Measurements from ENCODE around the gene MGLL. TPM values are rescaled to one million over a fixed set of nuclear protein-coding genes. Genes with fewer than 3 reads are reported as not detected.

The MGLL gene
- total RNA-seq, 2 experiments from 2014 or later: 0.28 to 0.38 TPM

DNA sequence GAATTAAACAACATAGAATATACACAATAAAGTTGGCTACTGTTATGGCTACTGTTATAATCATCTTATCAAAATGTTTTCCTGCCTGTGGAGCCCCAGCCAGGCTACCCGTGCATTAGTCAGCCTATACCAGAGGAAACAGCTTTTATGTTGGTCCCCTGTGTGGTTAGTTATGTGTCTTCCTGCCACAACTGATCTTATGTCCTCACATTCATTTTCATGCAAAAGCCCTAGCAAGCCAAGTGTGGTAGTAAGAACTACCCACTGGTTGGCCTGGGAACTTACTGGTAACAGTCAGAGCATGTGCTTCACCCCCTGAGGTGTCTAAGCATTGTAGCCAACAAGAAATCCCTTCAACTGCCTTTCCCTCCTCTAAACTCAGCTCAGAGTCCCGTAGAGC is 21.8 kb downstream of the MGLL start:
- CTCF ChIA-PET: no interaction called here
- Histone ChIP-seq H3K36me3 (ENCODE audit: insufficient read depth, low read length) (no peaks in the 10 kb centered on the region), H3K27me3 (ENCODE audit: control insufficient read depth in 1 of 2, insufficient read depth in 2 of 2, low read length in 2 of 2) (no peaks in the 10 kb centered on the region), H3K4me3 (ENCODE audit: low read length) (no peak overlapping the region), H3K9me3 (ENCODE audit: control insufficient read depth in 1 of 2, insufficient read depth in 1 of 2, low read length in 2 of 2) (no peaks in the 10 kb centered on the region), H3K4me1 (ENCODE audit: insufficient read depth, low read length) (peaks cover 4% of the 10 kb centered on the region), H3K27ac (ENCODE audit: low read depth in 1 of 2, low read length in 2 of 2) (no peak overlapping the region)
- intact Hi-C loops (cut with DNase I, micrococcal nuclease): no loop called here
- H3K27ac Mint-ChIP-seq: no peak overlapping the region
- DNase-seq: peak in 1 of 14 experiments; percentile 30
- no peak overlapping the region for H3K4me3 Mint-ChIP-seq
- peak; percentile 34 for ATAC-seq (ENCODE audit: poor library complexity)
- H3K4me1 Mint-ChIP-seq (ENCODE audit: low read depth): peaks cover 9% of the 10 kb centered on the region
- POLR2A ChIA-PET: no interaction called here
- H3K9me3 Mint-ChIP-seq: no peaks in the 10 kb centered on the region
- no peak for TF ChIP-seq CTCF (IDR thresholded peaks at IDR 0.05)
- peaks cover 6% of the 10 kb centered on the region for H3K27me3 Mint-ChIP-seq
- no peaks in the 10 kb centered on the region for H3K36me3 Mint-ChIP-seq (ENCODE audit: low read depth)

- Mint-ChIP-seq H3K4me3 (no peak overlapping the region), H3K27me3 (peaks cover 9% of the 10 kb centered on the region), H3K27ac (no peak overlapping the region), H3K36me3 (ENCODE audit: low read depth) (no peaks in the 10 kb centered on the region), H3K4me1 (ENCODE audit: low read depth) (peaks cover 9% of the 10 kb centered on the region), H3K9me3 (no peaks in the 10 kb centered on the region)
- Histone ChIP-seq H3K27ac (ENCODE audit: low read depth in 1 of 2, low read length in 2 of 2) (no peak overlapping the region), H3K4me1 (ENCODE audit: insufficient read depth, low read length) (peaks cover 4% of the 10 kb centered on the region), H3K36me3 (ENCODE audit: insufficient read depth, low read length) (no peaks in the 10 kb centered on the region), H3K9me3 (ENCODE audit: control insufficient read depth in 1 of 2, insufficient read depth in 1 of 2, low read length in 2 of 2) (no peaks in the 10 kb centered on the region), H3K27me3 (ENCODE audit: control insufficient read depth in 1 of 2, insufficient read depth in 2 of 2, low read length in 2 of 2) (no peaks in the 10 kb centered on the region), H3K4me3 (ENCODE audit: low read length) (no peak overlapping the region)
- ChIA-PET CTCF (no interaction called here), POLR2A (no interaction called here)
- ATAC-seq (ENCODE audit: poor library complexity) (no peak), DNase-seq (no peak)
- intact Hi-C loops (cut with DNase I, micrococcal nuclease): no loop called here
- no peak for TF ChIP-seq CTCF (IDR thresholded peaks at IDR 0.05)
Observed at GRCh38 chr3:127799476-127800222, 22.7 kb downstream of the MGLL start.

DNA sequence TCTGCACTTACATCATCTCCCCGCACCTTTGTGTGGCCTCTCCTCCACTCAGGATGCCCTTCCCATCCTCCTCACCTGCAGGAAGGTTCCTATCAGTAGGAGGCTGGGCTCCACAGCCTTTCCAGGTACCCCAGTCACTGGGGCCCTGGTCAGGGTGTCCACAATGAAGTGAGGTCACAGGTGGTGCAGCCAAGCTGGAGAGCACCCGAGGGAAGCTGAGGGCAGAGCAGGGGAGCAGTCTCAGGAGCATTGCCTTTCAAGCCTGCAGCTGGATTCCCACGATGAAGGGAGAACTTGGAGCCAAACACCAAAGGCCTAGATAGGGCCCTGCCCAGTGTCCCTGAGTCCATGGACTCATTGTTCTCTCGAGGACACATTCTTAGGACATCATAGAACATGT is 23.6 kb downstream of the MGLL start:
- no peak overlapping the region for H3K4me3 ChIP-seq (ENCODE audit: low read length)
- H3K9me3 ChIP-seq (ENCODE audit: control insufficient read depth in 1 of 2, insufficient read depth in 1 of 2, low read length in 2 of 2): no peaks in the 10 kb centered on the region
- ChIA-PET CTCF (no interaction called here), POLR2A (no interaction called here)
- Mint-ChIP-seq H3K36me3 (ENCODE audit: low read depth) (no peaks in the 10 kb centered on the region), H3K4me3 (no peak overlapping the region), H3K27me3 (peaks cover 13% of the 10 kb centered on the region), H3K4me1 (ENCODE audit: low read depth) (peaks cover 9% of the 10 kb centered on the region), H3K27ac (no peak overlapping the region), H3K9me3 (no peaks in the 10 kb centered on the region)
- no peak for TF ChIP-seq CTCF (IDR thresholded peaks at IDR 0.05)
- no peak overlapping the region for H3K27ac ChIP-seq (ENCODE audit: low read depth in 1 of 2, low read length in 2 of 2)
- DNase-seq (no peak), ATAC-seq (ENCODE audit: poor library complexity) (no peak)
- H3K36me3 ChIP-seq (ENCODE audit: insufficient read depth, low read length): no peaks in the 10 kb centered on the region
- no peaks in the 10 kb centered on the region for H3K27me3 ChIP-seq (ENCODE audit: control insufficient read depth in 1 of 2, insufficient read depth in 2 of 2, low read length in 2 of 2)
- peaks cover 4% of the 10 kb centered on the region for H3K4me1 ChIP-seq (ENCODE audit: insufficient read depth, low read length)
- intact Hi-C loops (cut with DNase I, micrococcal nuclease): no loop called here

All from CD4-positive, alpha-beta T cell (primary cell).